Cerebellar cortex (tissue), 1 donor: ENCODE results near the gene GCNT1.
"Not testable (repeated sequence)": the region's sequence is repeated elsewhere in the genome, so short reads cannot be mapped to it uniquely, and the experiment has no call there.

Experiments
- DNase-seq: peaks from one replicate; pipeline ENCODE4 v3.0.0-alpha.2; 2015; ENCODE audit warnings: low spot score

Gene GCNT1

DNA sequence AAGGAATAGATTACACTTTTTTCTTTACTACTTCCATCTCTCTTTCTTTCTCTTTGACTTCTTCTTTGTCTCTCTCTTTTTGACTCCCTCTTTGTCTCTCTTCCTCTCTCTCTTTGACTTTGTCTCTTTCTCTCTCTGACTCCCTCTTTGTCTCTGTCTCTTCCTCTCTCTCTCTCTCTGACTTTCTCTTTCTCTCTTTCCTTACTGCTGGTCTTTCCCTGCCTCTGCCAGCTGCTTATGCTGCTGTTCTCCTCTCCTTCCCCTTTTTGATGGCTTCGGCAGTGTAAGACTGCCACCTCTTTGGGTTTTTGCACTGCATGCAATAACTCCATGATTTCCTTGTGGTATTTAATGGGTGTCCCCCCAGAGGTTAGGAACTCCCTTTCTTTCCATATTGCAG lies 32.1 kb downstream of the GCNT1 start:
- not testable (repeated sequence) for DNase-seq

GRCh38 chr9:76493496-76493895 lies 34.5 kb downstream of the GCNT1 start:
- not testable (repeated sequence) for DNase-seq

DNA sequence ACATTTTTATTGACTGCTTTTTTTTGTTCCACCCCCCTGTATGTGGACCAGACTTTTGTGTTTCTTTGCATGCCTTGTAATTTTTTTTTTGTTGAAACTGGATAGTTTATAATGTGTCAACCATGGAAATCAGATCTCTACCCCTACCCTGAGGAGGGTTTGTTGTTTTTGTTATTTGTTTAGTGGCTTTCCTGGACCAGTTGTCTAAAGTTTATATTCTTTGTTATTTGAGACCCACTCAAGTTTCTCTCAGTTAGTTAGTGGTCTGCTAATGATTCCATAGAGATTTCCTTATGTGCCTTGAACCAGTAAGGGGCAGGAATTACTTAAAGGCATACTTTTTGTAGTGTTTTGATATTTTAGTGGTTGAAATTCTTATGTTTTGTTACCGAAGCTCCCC lies 41.1 kb downstream of the GCNT1 start:
- DNase-seq = no peak

GRCh38 chr9:76502746-76503145 lies 43.8 kb downstream of the GCNT1 start:
- no peak for DNase-seq

- DNase-seq = no peak
These were observed 51.1 kb downstream of the GCNT1 start for GRCh38 chr9:76510041-76510440.

DNA sequence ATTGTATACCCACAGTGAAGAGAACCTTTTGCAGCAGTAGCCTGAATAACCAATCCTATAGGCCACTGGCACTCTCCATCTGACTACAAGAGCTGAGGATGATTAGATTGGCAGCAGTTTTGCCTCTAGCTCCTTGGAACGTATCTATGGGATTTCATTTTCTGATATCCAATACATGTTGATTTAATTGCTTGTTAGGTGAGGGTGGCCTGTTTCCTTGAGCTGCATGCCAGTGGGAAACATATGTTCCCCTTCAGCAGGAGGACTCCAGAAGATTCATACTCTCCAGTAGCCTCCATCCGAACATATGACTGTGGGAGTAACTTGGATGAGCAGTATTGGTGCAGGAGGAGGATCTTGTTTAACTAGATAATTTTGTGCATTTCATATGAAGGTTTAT lies 51.5 kb downstream of the GCNT1 start:
- peak; percentile 4 for DNase-seq

DNA sequence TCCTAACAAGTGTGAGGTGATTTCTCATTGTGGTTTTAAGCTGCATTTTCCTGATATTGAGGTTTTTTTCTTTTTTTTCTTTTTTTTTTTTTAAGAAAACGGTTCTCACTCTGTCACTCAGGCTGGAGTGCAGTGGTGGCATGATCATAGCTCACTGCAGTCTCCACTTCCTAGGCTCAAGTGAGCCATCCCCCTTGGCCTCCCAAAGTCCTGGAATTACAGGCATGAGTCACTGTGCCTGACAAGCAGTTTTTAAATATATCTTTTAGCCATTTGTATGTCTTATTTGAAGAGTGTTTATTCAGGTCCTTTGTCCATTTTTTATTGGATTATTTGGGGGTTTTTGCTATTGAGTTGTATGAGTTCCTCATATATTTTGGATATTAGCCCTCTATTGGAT lies 53.8 kb downstream of the GCNT1 start:
- no peak for DNase-seq

DNA sequence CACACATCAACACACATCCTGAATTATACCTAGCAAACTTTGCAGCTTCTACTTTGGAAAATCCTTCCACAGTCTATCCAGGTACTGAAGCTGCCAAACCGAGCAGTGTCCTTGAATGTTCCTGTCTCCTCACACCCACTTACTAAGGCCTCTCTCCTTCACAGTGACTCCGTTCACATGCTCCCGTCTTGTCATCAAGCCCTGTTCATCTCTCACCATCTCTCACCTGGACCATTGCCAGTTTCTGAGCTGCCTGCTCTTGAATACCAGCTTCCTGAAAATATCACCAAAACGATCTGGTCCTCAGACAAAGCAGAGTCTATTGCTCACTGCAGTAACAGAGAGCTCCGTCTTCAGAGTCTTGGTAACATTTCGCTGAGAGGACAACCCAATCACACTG lies 57.4 kb downstream of the GCNT1 start:
- peak; percentile 5 for DNase-seq

DNA sequence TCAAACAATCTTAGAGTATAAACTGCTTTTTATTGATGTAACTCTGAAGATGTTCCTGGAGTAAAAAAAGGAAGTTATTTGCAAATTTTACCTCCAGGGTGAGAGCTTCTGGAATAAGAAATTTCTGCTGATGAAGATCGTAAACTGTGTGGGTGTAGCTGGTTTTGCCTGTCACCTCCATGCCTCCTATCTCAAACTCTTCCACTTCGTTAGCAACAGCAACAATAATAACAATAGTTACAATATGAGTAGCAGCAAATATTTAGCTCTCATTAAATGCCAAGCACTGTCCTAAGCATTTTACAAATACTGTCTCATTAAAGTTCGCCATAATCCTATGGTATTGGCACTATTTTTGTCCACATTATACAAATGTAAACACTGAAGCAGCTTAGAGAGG lies 57.9 kb downstream of the GCNT1 start:
- DNase-seq = no peak

DNA sequence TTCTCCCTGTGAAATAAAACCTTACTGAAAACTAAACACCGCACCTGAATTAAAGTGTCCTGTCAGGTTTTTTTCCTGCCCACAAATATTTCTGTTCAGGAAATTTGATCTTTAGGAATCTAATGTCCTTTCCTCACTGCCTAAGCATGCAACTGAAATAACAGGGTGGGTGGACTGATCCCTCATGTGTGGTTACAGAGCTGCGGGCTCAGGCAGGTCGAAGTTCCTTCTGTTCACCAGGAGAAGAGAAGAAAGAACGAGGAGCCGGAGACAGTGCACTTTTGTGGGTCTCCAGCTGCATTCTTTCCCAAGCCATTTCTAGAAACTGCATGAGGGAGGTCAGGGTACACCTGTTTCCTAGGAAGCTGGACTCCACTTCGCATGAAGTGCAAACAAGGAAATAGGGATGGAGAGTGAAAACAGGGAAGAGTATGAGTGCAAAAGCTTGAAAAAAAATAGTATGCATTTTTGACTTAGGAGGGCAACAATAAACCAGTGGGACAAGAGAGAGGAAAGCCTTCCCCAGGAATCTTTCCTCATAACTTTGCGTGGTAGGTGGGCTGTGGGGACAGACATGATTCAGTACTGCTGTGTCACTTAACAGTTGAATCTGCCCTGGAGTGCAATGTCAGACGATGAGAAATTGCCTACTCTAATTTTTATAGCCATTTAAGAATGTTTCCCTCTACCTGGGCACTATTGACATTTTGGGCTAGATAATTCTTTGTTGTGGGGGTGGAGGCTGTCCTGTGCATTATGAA lies 60.3 kb downstream of the GCNT1 start:
- no peak for DNase-seq

- no peak for DNase-seq
These were observed 62.3 kb downstream of the GCNT1 start for GRCh38 chr9:76521244-76521681.

GRCh38 chr9:76521906-76522305 lies 62.9 kb downstream of the GCNT1 start:
- no peak for DNase-seq

DNA sequence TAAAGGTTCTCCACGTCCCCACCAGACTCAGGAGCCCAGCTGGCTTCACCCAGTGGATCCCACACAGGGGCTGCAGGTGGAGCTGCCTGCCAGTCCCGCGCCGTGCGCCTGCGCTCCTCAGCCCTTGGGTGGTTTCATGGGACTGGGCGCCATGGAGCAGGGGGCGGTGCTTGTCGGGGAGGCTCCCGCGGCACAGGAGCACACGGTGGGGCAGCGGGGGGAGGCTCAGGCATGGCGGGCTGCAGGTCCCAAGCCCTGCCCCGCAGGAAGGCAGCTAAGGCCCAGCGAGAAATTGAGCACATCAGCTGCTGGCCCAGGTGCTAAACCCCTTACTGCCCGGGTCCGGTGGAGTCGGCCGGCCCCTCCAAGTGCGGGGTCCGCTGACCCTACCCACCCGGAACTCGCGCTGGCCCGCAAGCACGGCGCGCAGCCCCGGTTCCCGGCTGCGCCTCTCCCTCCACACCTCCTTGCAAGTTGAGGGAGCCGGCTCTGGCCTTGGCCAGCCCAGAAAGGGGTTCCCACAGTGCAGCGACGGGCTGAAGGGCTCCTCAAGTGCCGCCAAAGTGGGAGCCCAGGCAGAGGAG lies 64.7 kb downstream of the GCNT1 start:
- not testable (repeated sequence) for DNase-seq

GRCh38 chr9:76525196-76525595 lies 66.2 kb downstream of the GCNT1 start:
- DNase-seq = no peak

DNA sequence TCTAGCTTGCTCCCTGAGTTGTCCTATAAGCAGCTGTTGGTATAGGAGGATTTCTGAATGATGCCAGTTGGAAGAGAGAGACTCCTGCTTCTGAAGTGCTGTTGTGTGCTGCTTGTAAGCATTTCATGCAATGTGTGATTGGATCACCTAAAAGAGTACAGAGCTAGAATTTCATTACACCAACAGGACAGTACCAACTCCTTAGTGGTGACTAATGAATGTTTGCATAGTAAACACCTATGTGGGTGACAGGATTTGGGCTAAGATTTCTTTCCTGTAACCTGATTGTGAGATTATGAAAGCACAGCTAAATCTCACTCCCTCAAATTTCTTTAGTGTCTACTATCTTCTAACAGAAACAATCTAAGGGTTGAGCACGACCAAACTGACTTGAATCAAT lies 67.0 kb downstream of the GCNT1 start:
- no peak for DNase-seq

DNA sequence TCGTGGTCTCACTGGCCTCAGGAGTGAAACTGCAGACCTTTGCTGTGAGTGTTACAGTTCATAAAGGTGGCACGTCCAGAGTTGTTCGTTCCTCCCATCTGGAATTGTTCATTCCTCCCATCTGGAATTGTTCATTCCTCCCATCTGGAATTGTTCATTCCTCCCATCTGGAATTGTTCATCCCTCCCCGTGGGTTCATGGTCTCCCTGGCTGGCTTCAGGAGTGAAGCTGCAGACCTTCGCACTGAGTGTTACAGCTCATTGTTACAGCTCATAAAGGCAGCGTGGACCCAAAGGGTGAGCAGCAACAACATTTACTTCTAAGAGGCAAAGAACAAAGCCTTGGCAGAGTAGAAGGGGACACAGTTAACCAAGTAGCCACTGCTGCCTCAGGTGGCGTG lies 69.1 kb downstream of the GCNT1 start:
- no peak for DNase-seq

DNA sequence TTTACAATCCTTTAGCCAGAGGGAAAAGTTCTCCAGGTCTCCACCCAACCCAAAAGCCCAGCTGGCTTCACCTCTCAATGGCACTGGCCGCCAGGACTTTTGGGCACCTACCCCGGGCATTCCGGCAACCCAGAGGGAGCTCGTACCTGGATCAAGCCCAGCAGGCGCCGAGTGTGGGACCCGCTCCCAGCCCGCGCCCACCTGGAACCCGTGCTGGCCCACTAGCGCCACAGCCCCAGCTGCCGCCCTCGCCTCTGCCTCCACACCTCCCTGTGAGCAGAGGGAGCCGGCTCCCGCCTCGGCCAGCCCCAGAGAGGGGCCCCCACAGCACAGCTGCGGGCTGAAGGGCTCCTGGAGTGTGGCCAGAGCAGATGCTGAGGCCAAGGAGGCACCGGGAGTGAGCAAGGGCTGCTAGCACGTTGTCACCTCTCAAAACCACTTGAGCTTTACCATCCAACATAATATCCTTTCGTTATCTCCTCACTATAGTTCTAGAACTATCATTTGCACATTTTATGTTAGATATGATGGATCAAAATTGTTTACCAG lies 69.7 kb downstream of the GCNT1 start:
- no peak for DNase-seq

- no peak for DNase-seq
These were observed 70.7 kb downstream of the GCNT1 start for GRCh38 chr9:76529653-76530052.

DNA sequence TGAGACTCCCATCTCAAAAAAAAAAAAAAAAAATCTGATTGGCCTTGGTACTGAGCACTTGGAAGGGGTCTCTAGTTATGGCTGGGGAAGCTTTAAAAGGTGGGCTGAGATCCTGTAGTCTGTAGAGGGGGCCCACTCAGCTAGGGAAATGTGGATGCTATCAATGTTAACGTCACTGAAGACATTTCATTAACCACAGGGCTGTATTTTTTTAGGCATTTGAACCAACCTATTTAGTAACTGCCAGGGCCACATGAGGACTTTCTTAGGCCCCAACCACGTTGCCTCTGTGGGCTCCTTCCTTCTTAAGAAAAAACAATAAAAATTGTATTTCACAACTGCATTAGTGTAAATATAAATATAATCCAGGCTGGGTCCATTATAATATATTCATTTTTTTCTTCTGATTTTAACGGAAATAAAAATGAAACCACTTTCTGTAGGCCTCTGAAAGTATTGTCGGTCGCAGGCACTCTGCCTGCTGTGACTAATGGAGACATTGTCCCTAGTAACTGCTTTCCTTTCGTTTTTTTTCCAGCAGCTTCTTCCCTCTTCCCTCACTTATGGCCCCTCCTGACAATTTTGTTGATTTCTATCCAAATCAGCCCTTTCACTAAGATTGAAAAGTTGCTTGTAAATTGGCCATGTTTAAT lies 71.6 kb downstream of the GCNT1 start:
- no peak for DNase-seq

GRCh38 chr9:76531231-76531780 lies 72.3 kb downstream of the GCNT1 start:
- no peak for DNase-seq

DNA sequence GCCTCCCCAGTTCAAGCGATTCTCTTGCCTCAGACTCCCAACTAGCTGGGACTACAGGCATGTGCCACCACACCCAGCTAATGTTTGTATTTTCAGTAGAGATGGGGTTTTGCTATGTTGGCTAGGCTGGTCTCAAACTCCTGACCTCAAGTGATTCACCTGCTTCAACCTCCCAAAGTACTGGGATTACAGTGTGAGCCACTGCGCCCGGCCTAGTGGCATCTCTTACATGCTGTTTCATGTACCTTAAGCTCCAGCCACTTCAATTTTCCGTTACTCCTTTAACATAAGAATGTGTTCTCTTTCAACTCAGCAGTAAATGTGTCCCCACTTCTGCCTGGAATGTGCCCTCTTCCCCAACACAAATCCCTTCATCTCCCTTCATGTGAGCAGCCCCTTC lies 73.9 kb downstream of the GCNT1 start:
- not testable (repeated sequence) for DNase-seq

DNA sequence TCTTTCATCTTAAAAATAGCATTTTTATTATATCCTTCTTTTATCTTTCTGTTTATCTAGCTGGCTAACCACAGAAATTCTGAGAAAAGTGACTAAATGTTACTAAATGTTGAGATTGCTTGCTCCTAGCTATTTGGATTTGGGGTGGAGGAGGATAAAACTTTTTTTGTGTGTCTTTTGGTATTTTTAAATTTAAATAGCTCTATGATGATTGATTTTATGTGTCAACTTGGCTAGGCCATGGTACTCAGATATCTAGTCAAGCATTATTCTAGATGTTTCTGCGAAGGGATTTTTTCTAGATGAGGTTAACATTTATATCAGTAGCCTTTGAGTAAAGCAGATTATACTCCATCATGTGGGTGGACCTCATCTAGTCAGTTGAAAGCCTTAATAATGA lies 75.0 kb downstream of the GCNT1 start:
- DNase-seq = no peak

GRCh38 chr9:76537150-76537646 lies 78.2 kb downstream of the GCNT1 start:
- DNase-seq = peak; percentile 73
